ENCODE data around the gene IRF5. TPM values are rescaled to one million over a fixed set of nuclear protein-coding genes. Genes with fewer than 3 reads are reported as not detected.
"Not testable (repeated sequence)": the region's sequence is repeated elsewhere in the genome, so short reads cannot be mapped to it uniquely, and the experiment has no call there.

The IRF5 gene
- total RNA-seq, 2 experiments from 2014 or later, result 6.5 to 6.7 TPM

- Mint-ChIP-seq H3K9me3 (no peaks in the 10 kb centered on the region), H3K4me1 (no peaks in the 10 kb centered on the region), H3K27ac (no peak overlapping the region), H3K27me3 (no peaks in the 10 kb centered on the region), H3K36me3 (ENCODE audit: low read depth) (peaks cover 52% of the 10 kb centered on the region), H3K4me3 (no peak overlapping the region)
- CTCF ChIA-PET, result no interaction called here
- POLR2A ChIA-PET, result no interaction called here
- DNase-seq, result no peak
Measured at GRCh38 chr7:128986609-128987008, 48.9 kb downstream of the IRF5 start.

GRCh38 chr7:128988372-128988771, 50.6 kb downstream of the IRF5 start:
- no peak overlapping the region for H3K4me3 Mint-ChIP-seq
- ChIA-PET POLR2A (no interaction called here), CTCF (no interaction called here)
- H3K27ac Mint-ChIP-seq, result no peak overlapping the region
- H3K4me1 Mint-ChIP-seq, result no peaks in the 10 kb centered on the region
- DNase-seq, result no peak
- no peaks in the 10 kb centered on the region for H3K27me3 Mint-ChIP-seq
- H3K36me3 Mint-ChIP-seq (ENCODE audit: low read depth), result peaks cover 45% of the 10 kb centered on the region
- no peaks in the 10 kb centered on the region for H3K9me3 Mint-ChIP-seq

- no peak for DNase-seq
- Mint-ChIP-seq H3K27ac (no peak overlapping the region), H3K9me3 (no peaks in the 10 kb centered on the region), H3K27me3 (no peaks in the 10 kb centered on the region), H3K4me1 (no peaks in the 10 kb centered on the region), H3K36me3 (ENCODE audit: low read depth) (peaks cover 41% of the 10 kb centered on the region), H3K4me3 (no peak overlapping the region)
- POLR2A ChIA-PET, result interaction anchor here (0.7 kb wide), 1 partner anchor 1131 kb away, joined by 4 read pairs; no protein-coding TSS in a partner anchor
- CTCF ChIA-PET, result no interaction called here
Measured at GRCh38 chr7:128989961-128990360, 52.2 kb downstream of the IRF5 start.

- no peaks in the 10 kb centered on the region for H3K4me1 Mint-ChIP-seq
- H3K9me3 Mint-ChIP-seq, result no peaks in the 10 kb centered on the region
- no peaks in the 10 kb centered on the region for H3K27me3 Mint-ChIP-seq
- no peak for DNase-seq
- H3K27ac Mint-ChIP-seq, result no peak overlapping the region
- H3K36me3 Mint-ChIP-seq (ENCODE audit: low read depth), result peaks cover 33% of the 10 kb centered on the region
- POLR2A ChIA-PET, result no interaction called here
- CTCF ChIA-PET, result interaction anchor here (0.6 to 0.8 kb wide), 2 partner anchors 9 to 12 kb away, joined by 3 to 5 read pairs; no protein-coding TSS in a partner anchor
- no peak overlapping the region for H3K4me3 Mint-ChIP-seq
Measured at GRCh38 chr7:128993419-128993818, 55.7 kb downstream of the IRF5 start.

GRCh38 chr7:128994560-128994959, 56.8 kb downstream of the IRF5 start:
- H3K4me3 Mint-ChIP-seq, POLR2A ChIA-PET, DNase-seq, H3K27ac Mint-ChIP-seq, H3K27me3 Mint-ChIP-seq, CTCF ChIA-PET, H3K4me1 Mint-ChIP-seq, H3K9me3 Mint-ChIP-seq: not testable (repeated sequence)
- H3K36me3 Mint-ChIP-seq (ENCODE audit: low read depth), result peaks cover 35% of the 10 kb centered on the region

GRCh38 chr7:128997181-128997580, 59.5 kb downstream of the IRF5 start:
- H3K36me3 Mint-ChIP-seq (ENCODE audit: low read depth), result peaks cover 42% of the 10 kb centered on the region
- no peaks in the 10 kb centered on the region for H3K27me3 Mint-ChIP-seq
- H3K27ac Mint-ChIP-seq, result no peak overlapping the region
- H3K9me3 Mint-ChIP-seq, result no peaks in the 10 kb centered on the region
- ChIA-PET POLR2A (no interaction called here), CTCF (interaction anchor here (0.7 to 1.7 kb wide), 2 partner anchors 10 to 363 kb away, joined by 4 to 5 read pairs; no protein-coding TSS in a partner anchor)
- no peaks in the 10 kb centered on the region for H3K4me1 Mint-ChIP-seq
- H3K4me3 Mint-ChIP-seq, result no peak overlapping the region
- no peak for DNase-seq

Other genes starting within 250 kb of the IRF5 start
- gene CALU, start 198.6 kb upstream of the IRF5 start, total RNA-seq, result 10 to 100 TPM; 29.5 to 32.1 TPM
- gene OPN1SW, start 162.1 kb upstream of the IRF5 start, total RNA-seq, result not detected
- 1 to 10 TPM; 5.1 to 6.8 TPM for gene CCDC136, start 146.0 kb upstream of the IRF5 start, total RNA-seq
- gene FLNC, start 107.5 kb upstream of the IRF5 start, total RNA-seq, result not detected
- gene ATP6V1F, start 75.1 kb upstream of the IRF5 start, total RNA-seq, result 100 to 1,000 TPM; 123 to 143 TPM
- under 1 TPM; 0.10 to 0.12 TPM for gene KCP, start 27.2 kb upstream of the IRF5 start, total RNA-seq
- gene TNPO3, start 117.2 kb downstream of the IRF5 start, total RNA-seq, result 10 to 100 TPM; 44.3 to 48.1 TPM
- gene TSPAN33, start 206.8 kb downstream of the IRF5 start, total RNA-seq, result 1 to 10 TPM; 2.8 to 3.0 TPM